HG03135 (cell line): ENCODE results near the gene GATA3.

Source experiments
- ATAC-seq: cut with Tn5 transposase; IDR thresholded peaks from one replicate; pipeline ENCODE4 v1.9.1; 2021; ENCODE audit warnings: mild to moderate bottlenecking, moderate library complexity; ENCODE audit not compliant: unreplicated experiment

Gene GATA3

GRCh38 chr10:8037941-8038894 is 16.3 kb upstream of the GATA3 start:
- ATAC-seq = no peak

- no peak for ATAC-seq
Measured at GRCh38 chr10:8039321-8039881, 15.1 kb upstream of the GATA3 start.

- ATAC-seq = no peak
Measured at GRCh38 chr10:8040651-8041050, 13.8 kb upstream of the GATA3 start.

DNA sequence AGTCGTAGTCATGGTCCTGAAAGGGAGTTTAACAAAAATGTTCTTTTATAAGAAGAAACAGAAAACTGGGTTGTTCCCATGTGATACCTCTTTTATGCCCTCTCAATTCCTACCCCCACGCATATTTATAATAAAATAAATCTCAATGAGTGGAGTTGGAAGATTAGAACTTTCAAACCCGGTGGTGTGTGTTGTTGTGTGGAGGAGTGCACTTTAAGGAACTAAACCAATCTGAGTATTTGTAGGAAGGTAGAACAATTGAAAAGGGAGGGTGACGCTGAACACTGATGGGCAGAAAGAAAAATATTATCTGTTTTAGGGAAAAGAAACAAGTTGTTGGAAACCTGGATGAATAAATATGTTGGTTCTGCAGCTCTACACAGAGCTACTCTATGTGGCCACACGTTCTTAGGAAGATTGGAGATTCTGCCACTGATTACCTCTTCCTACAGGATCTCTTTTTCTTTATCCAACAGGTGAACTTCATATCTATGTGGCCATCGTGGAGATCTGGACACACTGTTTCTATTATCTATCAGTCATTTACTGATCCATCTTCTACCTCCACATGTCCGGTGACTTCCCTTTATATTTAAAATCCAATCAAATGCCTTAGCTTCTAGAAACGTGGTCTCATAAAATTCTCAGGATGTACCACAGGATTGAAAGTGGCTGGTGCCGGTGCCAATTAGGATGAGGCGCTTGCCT is 13.1 kb upstream of the GATA3 start:
- no peak for ATAC-seq

- no peak for ATAC-seq
Measured at GRCh38 chr10:8041992-8042720, 12.3 kb upstream of the GATA3 start.

GRCh38 chr10:8042721-8043568 is 11.5 kb upstream of the GATA3 start:
- no peak for ATAC-seq

- no peak for ATAC-seq
Measured at GRCh38 chr10:8043569-8044306, 10.8 kb upstream of the GATA3 start.

DNA sequence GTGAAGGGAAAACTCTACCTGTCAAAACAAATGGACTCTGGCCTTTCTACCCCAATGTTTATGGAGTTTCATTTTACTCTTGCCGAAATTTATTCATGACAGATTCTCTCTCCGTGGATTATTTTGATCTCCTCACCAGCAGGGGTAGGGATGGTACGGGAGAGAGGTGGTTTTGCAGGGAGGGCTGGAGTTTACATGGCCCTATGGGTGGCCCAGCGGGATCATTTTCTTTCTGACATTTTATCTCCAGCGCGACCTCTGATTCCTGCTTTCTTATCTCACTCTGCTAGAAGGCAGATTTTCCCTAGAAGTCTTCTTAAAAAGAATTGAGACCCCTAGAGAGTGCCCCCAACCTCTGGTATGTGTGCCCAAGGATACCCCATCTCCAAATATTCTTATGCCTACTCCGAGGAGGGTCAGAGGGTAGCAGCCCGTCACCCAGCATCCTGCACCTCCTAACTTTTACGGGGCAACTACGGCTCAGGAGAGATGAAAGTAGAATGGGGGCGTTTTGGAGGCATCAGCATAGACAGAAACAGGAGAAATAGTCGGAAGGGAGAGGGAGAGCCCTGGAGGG is 10.1 kb upstream of the GATA3 start:
- ATAC-seq = no peak

GRCh38 chr10:8044908-8045725 is 9.4 kb upstream of the GATA3 start:
- no peak for ATAC-seq

DNA sequence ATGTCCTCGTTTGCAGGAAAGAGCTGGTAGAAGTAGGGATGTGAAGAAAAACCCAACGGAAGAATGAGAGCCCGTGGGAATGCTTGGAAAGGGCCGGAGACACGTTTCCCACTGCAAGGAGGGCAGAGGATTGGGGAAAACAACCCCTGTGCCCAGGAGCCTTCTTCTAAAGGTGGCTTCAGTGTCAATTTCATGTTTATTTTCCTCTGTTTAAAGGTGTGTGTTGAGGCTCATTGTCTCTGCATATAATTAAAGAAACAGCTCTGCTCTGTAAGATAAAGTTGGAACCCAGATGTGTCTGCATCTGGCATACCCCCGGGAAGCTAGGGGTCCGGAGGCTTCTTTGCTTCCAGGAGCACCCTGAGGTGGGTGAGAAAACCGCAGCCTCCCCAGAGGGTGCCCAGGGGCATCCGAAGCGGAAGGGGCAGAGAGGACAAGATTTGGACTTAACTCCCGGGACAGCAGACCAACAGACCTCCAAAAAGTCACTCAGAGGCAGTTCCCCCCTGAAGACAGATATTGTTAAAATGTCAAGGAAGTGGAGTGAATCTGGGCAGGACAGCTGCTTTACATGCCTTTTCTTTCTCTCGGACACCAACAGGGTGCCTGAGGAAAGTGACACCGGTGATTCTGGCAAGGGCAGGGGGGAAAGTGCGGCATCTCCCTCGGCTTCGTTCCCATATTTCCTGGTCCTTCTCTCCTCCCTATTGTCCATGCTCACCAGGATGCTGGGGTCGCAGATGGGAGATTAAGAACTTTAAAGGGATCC is 8.6 kb upstream of the GATA3 start:
- no peak for ATAC-seq

GRCh38 chr10:8047452-8048280 is 6.8 kb upstream of the GATA3 start:
- ATAC-seq = no peak

GRCh38 chr10:8048281-8049008 is 6.0 kb upstream of the GATA3 start:
- no peak for ATAC-seq

- no peak for ATAC-seq
Measured at GRCh38 chr10:8049045-8049864, 5.2 kb upstream of the GATA3 start.

DNA sequence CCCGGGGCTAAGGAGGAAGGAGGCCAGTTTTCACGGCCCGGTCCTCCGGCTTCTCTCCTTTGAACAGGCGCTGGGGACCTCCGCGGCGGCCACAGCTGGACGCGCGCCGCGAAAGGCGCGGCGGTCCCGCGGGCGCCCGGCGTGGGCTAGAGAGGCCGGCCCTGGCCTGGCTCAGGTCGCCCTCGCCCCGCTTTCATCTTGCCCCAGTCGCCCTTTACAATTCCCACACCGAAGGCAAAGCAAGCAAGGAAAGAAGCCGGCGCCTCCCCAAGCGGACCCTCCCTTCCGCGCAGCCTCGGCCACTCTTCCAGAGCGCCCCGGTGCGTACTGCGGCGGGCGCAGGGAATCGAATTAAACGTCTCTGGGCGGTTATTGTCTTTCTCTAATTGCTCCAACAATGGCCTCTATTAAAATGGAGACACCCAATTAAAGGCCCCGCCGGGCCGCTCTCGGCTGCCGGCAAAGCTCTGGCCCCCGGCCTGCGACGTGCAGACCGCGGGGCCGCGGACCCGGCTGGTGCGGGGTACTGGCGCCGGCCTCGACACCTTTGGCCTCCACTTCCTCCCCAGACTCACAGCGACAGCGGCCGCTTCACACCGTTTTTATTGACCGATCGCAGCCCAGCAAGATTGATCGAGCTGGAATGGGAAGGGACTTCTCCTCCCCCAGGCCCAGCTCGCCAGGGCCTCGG is 4.5 kb upstream of the GATA3 start:
- no peak for ATAC-seq
